ENCODE results near the gene FRS3. TPM values are rescaled to one million over a fixed set of nuclear protein-coding genes. Genes with fewer than 3 reads are reported as not detected.

Gene FRS3
- total and polyA plus RNA-seq, 11 donors = 3.2 to 6.8 (median 5.1) TPM

- no peak for TF ChIP-seq POLR2A (IDR thresholded peaks at IDR 0.05)
- TF ChIP-seq, protein P1, sequence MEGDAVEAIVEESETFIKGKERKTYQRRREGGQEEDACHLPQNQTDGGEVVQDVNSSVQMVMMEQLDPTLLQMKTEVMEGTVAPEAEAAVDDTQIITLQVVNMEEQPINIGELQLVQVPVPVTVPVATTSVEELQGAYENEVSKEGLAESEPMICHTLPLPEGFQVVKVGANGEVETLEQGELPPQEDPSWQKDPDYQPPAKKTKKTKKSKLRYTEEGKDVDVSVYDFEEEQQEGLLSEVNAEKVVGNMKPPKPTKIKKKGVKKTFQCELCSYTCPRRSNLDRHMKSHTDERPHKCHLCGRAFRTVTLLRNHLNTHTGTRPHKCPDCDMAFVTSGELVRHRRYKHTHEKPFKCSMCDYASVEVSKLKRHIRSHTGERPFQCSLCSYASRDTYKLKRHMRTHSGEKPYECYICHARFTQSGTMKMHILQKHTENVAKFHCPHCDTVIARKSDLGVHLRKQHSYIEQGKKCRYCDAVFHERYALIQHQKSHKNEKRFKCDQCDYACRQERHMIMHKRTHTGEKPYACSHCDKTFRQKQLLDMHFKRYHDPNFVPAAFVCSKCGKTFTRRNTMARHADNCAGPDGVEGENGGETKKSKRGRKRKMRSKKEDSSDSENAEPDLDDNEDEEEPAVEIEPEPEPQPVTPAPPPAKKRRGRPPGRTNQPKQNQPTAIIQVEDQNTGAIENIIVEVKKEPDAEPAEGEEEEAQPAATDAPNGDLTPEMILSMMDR (IDR thresholded peaks at IDR 0.05) = no peak
- H3K9me3 ChIP-seq = no peaks in the 10 kb centered on the region
- peaks cover 0 to 8% (median 4%) of the 10 kb centered on the region in 12 donors for H3K4me1 ChIP-seq
- DNase-seq (peak in 1 of 5 donors; percentile 48), ATAC-seq (no peak)
- H3K4me3 ChIP-seq = no peak overlapping the region
- no peaks in the 10 kb centered on the region for H3K27me3 ChIP-seq
- intact Hi-C loops (cut with DNase I) = no loop called here
- H3K27ac ChIP-seq = no peak overlapping the region
- WGBS, 4 donors = 81 to 88% (median 84%) methylated on average over 10 to 13 of the region's 13 CpGs
- H3K36me3 ChIP-seq = no peaks in the 10 kb centered on the region
Measured at GRCh38 chr6:41740366-41741162, 39.1 kb downstream of the FRS3 start.

- H3K27ac ChIP-seq = no peak overlapping the region
- DNase-seq (peak in 1 of 5 donors; percentile 28), ATAC-seq (no peak)
- no peaks in the 10 kb centered on the region for H3K36me3 ChIP-seq
- H3K4me1 ChIP-seq = peaks cover 0 to 8% (median 4%) of the 10 kb centered on the region in 12 donors
- H3K9me3 ChIP-seq = no peaks in the 10 kb centered on the region
- H3K27me3 ChIP-seq = no peaks in the 10 kb centered on the region
- intact Hi-C loops (cut with DNase I) = loop anchor here in 6 of 10 donors (5.0 kb wide), 2 partner anchors 33 to 38 kb away; partner anchors contain the start of gene FRS3 (in 5 of the 6)
- no peak overlapping the region for H3K4me3 ChIP-seq
- TF ChIP-seq, protein P1 (IDR thresholded peaks at IDR 0.05) = no peak
- TF ChIP-seq POLR2A (IDR thresholded peaks at IDR 0.05) = no peak
- WGBS, 4 donors = 71 to 94% (median 73%) methylated on average over 4 of the region's 4 CpGs
Measured at GRCh38 chr6:41739041-41739440, 40.7 kb downstream of the FRS3 start.

DNA sequence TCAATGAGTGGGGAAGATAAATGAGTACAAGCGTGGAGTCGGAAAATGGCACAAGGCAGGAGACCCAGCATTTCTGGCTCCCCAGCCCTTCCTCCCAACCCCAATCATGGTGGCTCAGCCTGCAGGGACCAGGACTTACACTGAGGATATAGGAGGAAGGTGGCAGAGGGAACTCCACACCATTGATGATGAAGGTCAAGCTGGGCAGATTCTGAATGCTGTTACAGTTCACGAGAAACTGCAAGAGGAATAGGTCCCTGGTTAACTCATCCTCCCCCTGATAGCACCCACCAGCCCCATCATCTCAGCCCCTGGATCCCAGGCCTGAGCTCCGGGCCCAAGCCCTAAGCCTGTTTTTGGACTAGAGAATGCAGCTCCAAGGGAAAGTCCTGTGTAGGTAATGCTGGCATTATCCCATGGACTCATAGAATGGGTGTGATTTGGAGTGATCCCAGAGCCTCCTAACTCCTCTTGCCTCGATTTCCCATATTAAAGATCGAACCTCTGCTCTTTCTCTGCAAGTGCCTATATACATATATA, 42.0 kb downstream of the FRS3 start:
- Histone ChIP-seq H3K27ac (no peak overlapping the region), H3K27me3 (no peaks in the 10 kb centered on the region), H3K36me3 (no peaks in the 10 kb centered on the region), H3K9me3 (no peaks in the 10 kb centered on the region), H3K4me3 (no peak overlapping the region), H3K4me1 (peaks cover 5 to 21% (median 14%) of the 10 kb centered on the region in 12 donors)
- no peak for TF ChIP-seq POLR2A (IDR thresholded peaks at IDR 0.05)
- TF ChIP-seq, protein P1 (IDR thresholded peaks at IDR 0.05) = no peak
- intact Hi-C loops (cut with DNase I) = loop anchor here in 7 of 10 donors (2.0 to 5.0 kb wide), 3 partner anchors 35 to 40 kb away; partner anchors contain the start of gene FRS3 (in 5 of the 7)
- 91 to 94% (median 92%) methylated on average over 6 of the region's 6 CpGs for WGBS, 4 donors
- no peak for ATAC-seq
- peak in 1 of 5 donors; percentile 7 for DNase-seq

All from heart left ventricle (tissue), 16 donors.